Right lobe of liver (tissue), 6 donors: ENCODE results near the gene KIRREL3. TPM values are rescaled to one million over a fixed set of nuclear protein-coding genes. Genes with fewer than 3 reads are reported as not detected.

Experiments
- ATAC-seq, 4 donors: fragments of 200-7000 bp; cut with Tn5 transposase; one replicate each; pipeline ENCODE4 v1.9.1; 2020; ENCODE audit warnings: mild to moderate bottlenecking in 4 of 4, moderate library complexity in 4 of 4
- DNase-seq, 3 donors: peaks; one replicate each; pipeline ENCODE4 v3.0.0-alpha.2; 2020
- H3K27ac ChIP-seq, 3 donors: fragments of 200-600 bp; one replicate each; pipeline ENCODE4 v1.8.0; 2022
- H3K27me3 ChIP-seq, 2 donors: fragments of 200-600 bp; one replicate each; pipeline ENCODE4 v1.8.0; 2022
- H3K36me3 ChIP-seq, 4 donors: fragments of 200-600 bp; sonication (generic) in 1 of 4; one replicate each; pipeline versions ENCODE4 v1.5.1 to v1.8.0; 2017 to 2022; ENCODE audit warnings: control low read depth in 1 of 4
- H3K4me1 ChIP-seq, 4 donors: fragments of 200-600 bp; sonication (generic) in 1 of 4; one replicate each; pipeline versions ENCODE4 v1.5.1 to v1.8.0; 2017 to 2022; ENCODE audit warnings: control low read depth in 1 of 4
- H3K4me3 ChIP-seq, 3 donors: fragments of 200-600 bp; one replicate each; pipeline ENCODE4 v1.8.0; 2022
- H3K9me3 ChIP-seq, 4 donors: fragments of 200-600 bp; sonication (generic) in 1 of 4; one replicate each; pipeline versions ENCODE4 v1.5.1 to v1.8.0; 2017 to 2022; ENCODE audit warnings: control low read depth in 1 of 4
- POLR2A ChIP-seq: fragments of 450-650 bp; IDR thresholded peaks from one replicate; pipeline ENCODE4 v1.6.1; 2017; ENCODE audit warnings: antibody characterized with exemption, mild to moderate bottlenecking
- WGBS: methylation state at CpG from one replicate; pipeline ENCODE4 v1.1.6; 2018; ENCODE audit warnings: low coverage, low lambda C conversion rate; ENCODE audit not compliant: insufficient coverage; ENCODE audit errors: missing lambda C conversion rate; 5-methylcytosine and 5-hydroxymethylcytosine counted together
- intact Hi-C, 2 donors: fragments of 100-400 bp; cut with DNase I; formaldehyde crosslinking; loops; one replicate each; pipeline versions ENCODE4 v1.11.2 to v1.14.1; 2022
- total RNA-seq, 6 experiments: library from RNA; depleted of rRNA in 2 of 6; stranded (reverse); fragments of >200 nt in 2 of 6; fragmentation: NEBNext Ultra II Directional in 3 of 6; extraction: Animal tissue kit (Norgen Biotek cat#: 25700) in 3 of 6; gene quantifications; one replicate each; pipeline versions ENCODE4 v1.1.0 to v1.2.4, GENCODE V29; 2016 to 2023
- TF ChIP-seq, protein P1 (sequence below), 4 donors: fragments of 200-600 bp in 3 of 4; fragments of 450-650 bp in 1 of 4; IDR thresholded peaks; one replicate each; pipeline versions ENCODE4 v1.5.1 to v1.8.0; 2016 to 2022; ENCODE audit warnings: antibody characterized with exemption in 4 of 4, mild to moderate bottlenecking in 2 of 4
- donor health status: DM: no; HTN: yes; CAD: no.
- donor health status: DM: no; HTN: no; CAD: no.
- donor health status: DM: no; HTN: no; CAD: no.
- donor health status: DM: no; HTN: yes; CAD: no.
- donor health status: DM: no; HTN: yes; CAD: no.

Gene KIRREL3
- total RNA-seq, 6 experiments from 2014 or later: not detected

DNA sequence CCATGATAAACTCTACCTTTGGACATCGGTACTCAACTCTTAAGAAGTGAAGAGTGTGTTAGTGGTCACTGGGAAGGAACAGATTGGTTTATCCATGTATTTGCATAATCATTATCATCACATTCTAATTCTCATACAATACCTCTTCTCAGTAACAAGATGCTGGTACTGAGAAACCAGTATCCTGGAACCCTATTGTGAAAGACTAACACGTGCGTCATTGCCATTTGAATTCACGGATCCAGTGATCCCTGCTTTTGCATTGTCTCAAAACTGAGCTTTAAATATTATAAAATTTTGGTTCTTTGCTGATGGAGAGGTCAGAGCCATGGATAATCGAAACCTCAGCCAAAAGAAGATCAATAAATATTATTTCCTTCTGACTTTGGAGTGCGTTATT, 35.2 kb downstream of the KIRREL3 start:
- DNase-seq (no peak), ATAC-seq (no peak)
- Histone ChIP-seq H3K27me3 (no peaks in the 10 kb centered on the region), H3K9me3 (no peaks in the 10 kb centered on the region), H3K27ac (no peak overlapping the region), H3K36me3 (no peaks in the 10 kb centered on the region), H3K4me1 (no peaks in the 10 kb centered on the region), H3K4me3 (no peak overlapping the region)
- intact Hi-C loops: no loop called here
- TF ChIP-seq, protein P1, sequence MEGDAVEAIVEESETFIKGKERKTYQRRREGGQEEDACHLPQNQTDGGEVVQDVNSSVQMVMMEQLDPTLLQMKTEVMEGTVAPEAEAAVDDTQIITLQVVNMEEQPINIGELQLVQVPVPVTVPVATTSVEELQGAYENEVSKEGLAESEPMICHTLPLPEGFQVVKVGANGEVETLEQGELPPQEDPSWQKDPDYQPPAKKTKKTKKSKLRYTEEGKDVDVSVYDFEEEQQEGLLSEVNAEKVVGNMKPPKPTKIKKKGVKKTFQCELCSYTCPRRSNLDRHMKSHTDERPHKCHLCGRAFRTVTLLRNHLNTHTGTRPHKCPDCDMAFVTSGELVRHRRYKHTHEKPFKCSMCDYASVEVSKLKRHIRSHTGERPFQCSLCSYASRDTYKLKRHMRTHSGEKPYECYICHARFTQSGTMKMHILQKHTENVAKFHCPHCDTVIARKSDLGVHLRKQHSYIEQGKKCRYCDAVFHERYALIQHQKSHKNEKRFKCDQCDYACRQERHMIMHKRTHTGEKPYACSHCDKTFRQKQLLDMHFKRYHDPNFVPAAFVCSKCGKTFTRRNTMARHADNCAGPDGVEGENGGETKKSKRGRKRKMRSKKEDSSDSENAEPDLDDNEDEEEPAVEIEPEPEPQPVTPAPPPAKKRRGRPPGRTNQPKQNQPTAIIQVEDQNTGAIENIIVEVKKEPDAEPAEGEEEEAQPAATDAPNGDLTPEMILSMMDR (IDR thresholded peaks at IDR 0.05): no peak
- TF ChIP-seq POLR2A: no peak
- WGBS: 61% methylated on average over 6 of the region's 6 CpGs

DNA sequence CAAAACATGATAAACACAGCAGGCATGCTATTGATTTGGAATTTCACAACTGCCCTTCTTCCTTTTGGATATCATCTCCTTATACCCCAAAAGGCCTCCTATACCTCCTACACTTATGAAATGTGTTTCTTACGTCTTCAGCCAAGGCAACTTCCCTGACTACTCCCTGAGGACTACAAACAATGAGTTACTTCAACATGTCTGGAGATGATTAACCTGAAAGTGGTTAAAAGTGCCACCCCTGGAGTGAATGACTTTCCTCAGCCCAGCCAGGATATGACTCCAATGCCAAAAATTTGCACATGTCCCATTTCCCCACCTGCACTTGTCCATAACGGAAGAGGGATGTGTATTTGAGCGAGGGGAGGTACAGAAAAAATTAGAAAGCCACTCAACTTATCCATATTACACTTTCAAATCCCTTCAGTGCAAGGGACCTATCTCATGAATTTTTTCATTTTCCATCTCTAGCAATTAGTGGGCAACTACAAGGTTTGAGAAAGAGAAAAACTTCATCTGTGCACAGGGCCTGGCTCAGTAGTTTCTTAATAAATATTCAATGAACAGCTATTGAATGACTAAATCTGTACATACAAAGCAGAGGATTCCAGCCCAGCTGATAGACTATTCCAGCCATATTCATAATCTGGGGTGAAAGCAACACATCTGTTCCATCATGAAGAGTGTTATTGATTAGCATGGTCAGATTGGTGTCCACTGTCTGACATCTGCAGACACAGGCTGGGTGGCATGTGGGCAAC, 36.8 kb downstream of the KIRREL3 start:
- Histone ChIP-seq H3K4me1 (no peaks in the 10 kb centered on the region), H3K9me3 (no peaks in the 10 kb centered on the region), H3K4me3 (no peak overlapping the region), H3K36me3 (no peaks in the 10 kb centered on the region), H3K27me3 (no peaks in the 10 kb centered on the region), H3K27ac (no peak overlapping the region)
- no peak for TF ChIP-seq POLR2A
- TF ChIP-seq, protein P1 (IDR thresholded peaks at IDR 0.05): no peak
- ATAC-seq (no peak), DNase-seq (no peak)
- intact Hi-C loops: no loop called here
- WGBS: 46% methylated on average over 3 of the region's 3 CpGs

DNA sequence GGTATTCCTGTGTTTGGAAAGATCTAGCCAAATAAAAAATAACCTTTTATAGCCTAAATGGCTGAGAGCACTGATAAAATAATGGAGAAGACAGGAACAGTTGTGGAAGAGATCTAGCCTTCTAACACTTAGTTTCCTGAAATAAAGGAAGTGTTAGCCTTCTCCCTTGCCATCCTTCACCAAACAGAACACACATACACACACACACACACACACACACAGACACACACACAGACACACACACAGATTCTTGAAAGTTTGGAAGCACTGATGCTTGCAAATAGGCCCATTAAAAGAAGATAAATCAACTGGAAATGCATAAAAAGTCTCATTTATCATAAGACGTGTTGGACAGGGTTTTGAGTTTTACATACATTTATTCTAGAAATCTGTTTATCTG, 37.5 kb downstream of the KIRREL3 start:
- H3K36me3 ChIP-seq: no peaks in the 10 kb centered on the region
- H3K4me1 ChIP-seq: no peaks in the 10 kb centered on the region
- ATAC-seq (no peak), DNase-seq (no peak)
- no peak for TF ChIP-seq POLR2A
- TF ChIP-seq, protein P1 (IDR thresholded peaks at IDR 0.05): no peak
- 17% methylated on average over 1 of the region's 1 CpG for WGBS
- H3K9me3 ChIP-seq: no peaks in the 10 kb centered on the region
- H3K27me3 ChIP-seq: no peaks in the 10 kb centered on the region
- intact Hi-C loops: no loop called here
- no peak overlapping the region for H3K4me3 ChIP-seq
- H3K27ac ChIP-seq: no peak overlapping the region

DNA sequence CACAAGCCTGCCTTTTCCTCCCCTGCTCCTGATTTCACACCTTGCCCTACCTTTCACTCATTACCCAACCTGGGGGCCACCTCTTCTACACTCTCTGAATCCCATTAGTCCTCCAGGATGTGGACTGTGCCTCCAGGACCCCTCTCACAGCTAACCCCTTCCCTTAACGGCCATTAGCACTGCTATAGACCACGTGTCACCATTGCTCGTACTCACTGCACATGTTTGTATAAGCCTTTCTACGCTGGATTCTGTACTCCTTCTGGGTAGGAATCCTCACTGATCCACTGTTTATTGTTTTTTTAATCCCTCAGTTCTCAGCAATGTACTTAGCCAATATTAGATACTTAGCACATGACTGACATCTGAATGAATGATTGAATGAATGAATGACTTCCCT, 40.9 kb downstream of the KIRREL3 start:
- H3K36me3 ChIP-seq: no peaks in the 10 kb centered on the region
- H3K4me1 ChIP-seq: no peaks in the 10 kb centered on the region
- H3K9me3 ChIP-seq: no peaks in the 10 kb centered on the region
- DNase-seq: no peak
- ATAC-seq: no peak
- H3K4me3 ChIP-seq: no peak overlapping the region
- intact Hi-C loops: no loop called here
- H3K27ac ChIP-seq: no peak overlapping the region
- TF ChIP-seq POLR2A: no peak
- TF ChIP-seq, protein P1 (IDR thresholded peaks at IDR 0.05): no peak
- no peaks in the 10 kb centered on the region for H3K27me3 ChIP-seq
- WGBS: 74% methylated on average over 4 of the region's 4 CpGs
